ENCODE results near the gene CALCOCO1.
A peak's percentile ranks its signal among the peaks of the same experiment; 100 is the strongest.
"Not testable (repeated sequence)": the region's sequence is repeated elsewhere in the genome, so short reads cannot be mapped to it uniquely, and the experiment has no call there.

The CALCOCO1 gene

DNA sequence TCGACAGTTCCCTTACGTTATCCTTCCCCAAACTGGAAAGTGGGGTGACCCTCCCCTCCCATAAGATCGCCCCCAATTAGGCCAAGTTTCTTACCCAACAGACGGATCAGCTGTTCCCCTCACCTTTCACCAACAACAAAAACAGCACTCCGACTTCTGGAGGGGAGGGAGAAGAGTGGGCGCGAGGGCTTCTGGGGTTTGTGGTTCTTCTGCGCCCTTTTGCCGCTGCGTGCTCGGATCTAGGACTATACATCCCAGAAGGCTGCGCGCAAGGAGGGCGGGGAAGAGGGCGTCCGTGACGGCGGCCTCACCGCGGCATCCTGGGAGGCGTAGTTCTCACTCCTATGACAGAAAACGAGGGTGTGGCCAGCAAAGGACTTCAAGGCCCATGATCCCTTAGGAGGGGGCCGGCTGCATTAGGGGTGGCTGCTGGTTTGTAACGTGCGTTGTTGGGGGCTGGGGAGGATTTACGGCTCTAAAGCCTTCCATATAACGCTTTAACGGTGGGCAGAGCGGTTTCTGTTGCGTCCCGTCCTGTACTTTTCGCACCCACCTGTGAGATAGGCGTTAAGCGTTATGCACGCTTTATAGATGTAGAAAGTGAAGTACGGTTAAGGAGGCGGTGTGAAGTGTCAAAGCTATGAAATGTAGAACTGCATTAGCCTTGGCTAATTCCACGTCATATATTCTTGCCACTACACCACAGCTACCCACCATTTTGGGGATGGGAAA is at the start of gene CALCOCO1:
Gene CALCOCO1, minus strand, starts transcription at position 143 of the 732 bp plus-strand sequence. CDS start 2,210 bp downstream, outside the sequence.
- DNase-seq: peak; percentile 99

GRCh38 chr12:53776872-53777271 is 49.6 kb upstream of the CALCOCO1 start:
- no peak for DNase-seq

- DNase-seq: no peak
These were observed 48.4 kb upstream of the CALCOCO1 start for GRCh38 chr12:53775478-53776145.

DNA sequence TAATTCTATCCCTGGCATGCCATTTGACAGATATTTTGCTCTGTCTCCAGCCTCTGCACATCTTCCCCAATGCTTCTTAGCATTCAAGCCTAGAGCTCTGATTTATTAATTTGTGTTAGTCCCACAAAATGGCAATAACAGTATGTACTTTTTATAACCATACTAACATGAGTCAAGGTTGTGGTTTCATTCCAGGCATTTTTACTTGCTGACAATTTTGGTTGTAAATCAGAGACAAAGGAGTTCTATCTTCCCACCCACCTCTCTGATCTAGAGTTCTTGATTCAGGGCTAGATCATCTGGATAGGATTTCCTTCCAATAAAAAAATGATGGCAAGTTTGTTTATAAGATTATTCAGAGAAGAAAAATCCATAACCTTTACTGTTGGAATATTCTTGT is 43.0 kb upstream of the CALCOCO1 start:
- no peak for DNase-seq

- DNase-seq: no peak
These were observed 41.7 kb upstream of the CALCOCO1 start for GRCh38 chr12:53768976-53769375.

- DNase-seq: no peak
These were observed 39.6 kb upstream of the CALCOCO1 start for GRCh38 chr12:53766881-53767280.

DNA sequence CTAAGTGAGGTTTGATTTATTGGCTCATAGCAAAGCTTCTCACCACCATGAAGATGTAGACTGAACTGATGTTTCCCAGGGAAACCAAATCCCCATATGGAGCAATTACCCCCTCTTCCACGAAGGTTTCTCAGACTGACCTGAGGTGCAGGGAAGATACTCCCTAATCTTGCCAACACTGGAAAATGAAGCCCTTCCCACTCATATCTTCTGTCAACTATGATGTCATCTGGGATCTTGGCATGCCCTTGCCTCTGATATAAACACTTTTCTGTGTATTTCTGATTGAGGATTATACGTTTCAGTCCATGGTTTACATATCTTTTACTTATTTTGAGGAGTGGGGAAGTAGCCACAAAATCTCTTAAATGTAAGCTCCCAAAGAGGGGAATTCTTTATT is 38.6 kb upstream of the CALCOCO1 start:
- no peak for DNase-seq

- DNase-seq: no peak
These were observed 37.4 kb upstream of the CALCOCO1 start for GRCh38 chr12:53764615-53765014.

- not testable (repeated sequence) for DNase-seq
These were observed 35.5 kb upstream of the CALCOCO1 start for GRCh38 chr12:53762793-53763192.

DNA sequence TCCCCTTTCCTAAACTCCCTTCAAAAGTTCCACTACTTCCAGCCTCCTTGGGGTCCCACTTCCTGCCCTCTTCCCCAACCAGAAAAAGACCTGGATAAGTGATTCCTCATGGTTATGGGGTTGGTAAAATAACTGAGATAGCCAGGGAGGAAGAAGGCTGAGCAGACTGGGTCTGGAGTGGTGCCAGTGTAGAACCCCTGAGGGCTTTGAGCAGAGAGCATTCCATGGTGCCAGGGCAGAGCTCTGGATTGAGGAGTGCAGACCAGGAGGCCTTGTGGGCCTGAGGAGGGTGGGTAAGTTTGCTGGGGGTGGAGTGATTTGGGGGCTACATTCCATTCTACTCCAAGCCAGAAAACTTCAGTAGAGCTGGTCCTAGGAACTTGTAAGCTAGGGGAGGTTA is 34.1 kb upstream of the CALCOCO1 start:
- no peak for DNase-seq

DNA sequence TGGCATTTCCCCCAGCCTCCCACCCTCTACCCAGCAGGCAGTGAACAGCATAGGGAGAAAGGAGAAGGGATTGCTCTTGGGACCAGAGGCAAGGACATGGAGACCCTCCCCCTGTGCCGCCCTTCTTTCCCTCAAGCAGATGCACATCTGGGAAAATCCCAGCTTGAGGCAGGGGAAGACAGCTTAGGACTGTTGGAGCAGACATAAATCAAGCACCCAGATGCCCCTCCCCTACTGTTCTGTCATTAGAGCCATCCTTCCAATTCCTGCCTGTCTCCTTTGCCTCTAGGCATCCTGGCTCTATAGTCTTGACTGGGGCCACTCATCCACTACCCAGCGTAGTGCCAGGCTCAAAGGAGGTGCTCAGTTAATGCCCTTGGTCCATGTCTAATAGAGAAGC is 32.0 kb upstream of the CALCOCO1 start:
- no peak for DNase-seq

GRCh38 chr12:53758730-53759103 is 31.5 kb upstream of the CALCOCO1 start:
- no peak for DNase-seq

DNA sequence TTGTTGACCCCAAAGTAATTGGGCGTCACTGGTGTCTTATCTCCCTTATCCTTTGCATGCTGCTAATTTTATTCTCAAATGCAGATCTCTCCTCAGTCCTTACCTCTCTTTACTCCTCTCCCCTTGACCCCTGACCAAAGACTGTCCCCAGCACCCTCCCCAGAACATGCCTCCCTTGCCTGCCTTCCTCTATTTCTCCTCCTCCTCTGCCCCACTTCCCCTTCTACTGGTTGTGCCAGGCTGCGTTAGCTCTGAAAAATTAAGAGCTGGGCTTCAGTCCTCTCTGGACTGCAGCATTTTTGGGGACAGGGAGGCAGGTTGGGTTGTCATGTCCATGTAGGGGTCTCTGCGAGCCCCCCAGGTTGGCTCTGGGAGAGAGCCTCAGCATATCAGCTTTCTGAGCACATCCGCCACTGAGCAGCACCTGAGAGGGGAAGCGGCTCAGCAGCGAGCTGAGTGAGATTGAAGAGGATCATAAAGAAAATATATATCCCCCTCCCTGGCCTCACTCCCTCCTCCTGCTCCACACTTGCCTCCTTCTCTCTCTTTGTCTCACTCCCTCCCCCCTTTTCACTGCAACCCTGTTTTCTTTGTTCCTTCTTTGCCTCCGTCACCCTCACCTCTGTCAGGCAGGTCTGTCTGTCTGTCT is 31.0 kb upstream of the CALCOCO1 start:
- no peak for DNase-seq

- DNase-seq: peak; percentile 84
These were observed 30.0 kb upstream of the CALCOCO1 start for GRCh38 chr12:53757101-53757770.

DNA sequence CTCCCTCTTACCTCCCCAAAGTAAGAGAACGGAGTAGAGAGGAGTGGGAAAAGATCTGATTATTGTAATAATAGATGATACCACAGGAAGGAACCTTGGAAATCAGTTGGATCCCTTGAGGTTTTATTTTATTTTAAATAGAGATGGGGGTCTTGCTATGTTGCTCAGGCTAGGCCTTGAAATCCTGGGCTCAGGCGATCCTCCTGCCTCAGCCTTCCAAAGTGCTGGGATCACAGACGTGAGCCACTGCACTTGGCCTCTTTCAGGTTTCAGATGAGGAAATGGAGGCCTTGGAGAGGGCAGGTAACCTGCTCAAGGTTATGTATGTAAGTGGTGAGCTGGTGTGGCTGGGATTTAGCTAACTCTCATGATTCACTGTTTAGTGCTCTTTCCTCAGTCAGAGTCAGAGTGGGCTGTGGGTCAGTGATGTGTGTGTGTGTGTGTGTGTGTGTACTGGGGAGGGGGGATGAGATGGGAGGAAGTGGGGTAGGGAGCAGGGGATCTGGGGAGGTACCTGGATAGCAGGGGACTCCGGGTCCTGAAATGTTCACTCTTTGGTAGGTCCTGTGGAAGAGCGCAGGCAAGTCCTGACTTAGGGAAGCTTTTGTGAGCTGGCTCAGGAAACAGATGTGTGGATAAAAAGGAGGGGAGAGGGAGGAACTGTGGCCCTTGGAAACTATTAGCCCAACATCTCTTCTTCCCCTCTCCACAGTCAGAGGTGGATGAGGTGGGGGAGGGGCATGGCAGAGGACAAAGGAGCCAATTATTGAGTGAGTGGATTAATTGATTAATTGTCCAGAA is 29.2 kb upstream of the CALCOCO1 start:
- no peak for DNase-seq

GRCh38 chr12:53755893-53756292 is 28.6 kb upstream of the CALCOCO1 start:
- DNase-seq: no peak

DNA sequence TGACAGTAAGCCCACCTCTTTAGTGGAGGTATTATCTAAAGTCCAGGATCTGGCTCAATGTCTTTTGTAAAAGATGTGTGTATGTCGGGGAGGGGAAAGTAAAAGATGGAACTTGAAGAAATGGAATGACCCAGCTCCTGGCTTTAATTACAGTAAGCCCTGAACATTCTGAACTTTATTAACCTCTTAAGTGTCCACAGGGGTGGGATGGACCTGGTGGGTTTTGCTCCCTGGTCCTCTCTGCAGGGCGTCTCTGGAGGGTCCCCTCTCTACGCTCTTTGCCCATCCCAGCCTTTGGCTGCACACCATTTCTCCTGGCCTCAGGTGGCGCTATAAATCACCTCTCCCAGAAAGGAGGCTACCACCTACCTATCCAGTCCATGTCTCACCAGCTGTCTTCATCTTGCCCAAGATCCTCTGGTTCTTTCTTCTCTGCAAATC is 28.2 kb upstream of the CALCOCO1 start:
- no peak for DNase-seq

- no peak for DNase-seq
These were observed 27.5 kb upstream of the CALCOCO1 start for GRCh38 chr12:53754633-53755264.

DNA sequence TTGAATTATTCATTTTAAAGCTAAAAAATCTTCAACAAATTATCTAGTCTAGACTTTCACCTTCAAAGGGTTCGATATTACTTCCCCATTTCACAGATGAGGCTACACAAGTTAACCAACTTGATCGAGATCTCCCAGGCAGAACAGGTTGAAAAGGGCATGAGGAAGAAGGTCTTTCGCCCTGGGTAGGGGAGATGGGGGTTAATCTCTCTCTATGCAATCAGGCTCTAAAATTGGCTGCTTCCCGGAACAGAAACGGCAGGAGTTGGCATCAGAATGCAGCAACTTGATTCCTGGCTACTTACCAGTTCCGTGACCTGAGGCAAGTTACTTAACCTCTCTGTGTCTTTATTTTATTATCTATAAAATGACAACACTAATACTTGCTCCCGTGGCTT is 26.9 kb upstream of the CALCOCO1 start:
- DNase-seq: no peak

DNA sequence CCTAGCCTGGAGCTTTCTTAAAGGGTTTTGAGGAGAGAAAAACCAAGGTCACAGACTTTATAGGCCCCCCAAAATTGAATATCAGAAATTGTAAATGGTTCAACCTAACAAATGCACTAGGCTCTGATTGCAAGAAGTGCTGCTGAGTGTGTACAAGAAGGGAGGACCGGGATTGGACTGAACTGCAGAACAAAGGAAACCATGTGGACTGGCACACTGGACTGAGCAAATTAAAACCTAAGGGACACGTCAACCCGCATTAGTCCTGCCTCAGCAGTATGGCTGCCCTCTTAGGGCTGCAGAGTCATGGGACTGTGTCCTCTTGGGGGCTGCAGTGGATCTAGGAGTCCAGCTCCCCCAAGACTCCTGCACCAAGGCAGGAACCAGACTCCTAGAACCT is 25.4 kb upstream of the CALCOCO1 start:
- DNase-seq: no peak

DNA sequence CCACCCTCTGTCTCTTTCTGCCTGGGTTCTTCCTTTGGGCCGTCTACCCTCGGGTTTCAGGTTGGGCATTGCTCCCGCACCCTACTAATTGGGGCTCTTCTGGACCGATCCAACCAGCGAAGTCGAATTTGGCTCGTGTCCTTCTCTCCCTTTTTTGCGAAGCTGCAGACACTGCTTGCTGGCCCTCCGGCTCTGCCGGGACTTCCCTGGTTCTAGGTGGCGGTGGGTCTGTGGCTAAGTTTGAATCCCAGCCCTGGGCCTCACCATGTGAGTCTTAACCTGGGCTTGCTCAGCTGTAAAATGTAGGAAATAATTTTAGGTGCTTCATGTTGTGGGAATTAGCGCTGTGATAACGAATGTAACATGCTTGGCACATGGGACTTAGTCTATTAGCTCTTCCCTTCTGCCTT is 24.9 kb upstream of the CALCOCO1 start:
- no peak for DNase-seq
